HG02759 (cell line): ENCODE results near the gene RNF43.
"Not testable (repeated sequence)": the region's sequence is repeated elsewhere in the genome, so short reads cannot be mapped to it uniquely, and the experiment has no call there.

Experiments
- ATAC-seq: cut with Tn5 transposase; IDR thresholded peaks from one replicate; pipeline ENCODE4 v1.9.1; 2021; ENCODE audit warnings: mild to moderate bottlenecking, moderate library complexity; ENCODE audit not compliant: unreplicated experiment

Gene RNF43

GRCh38 chr17:58410714-58411407 lies 6.5 kb downstream of the RNF43 start:
- no peak for ATAC-seq

DNA sequence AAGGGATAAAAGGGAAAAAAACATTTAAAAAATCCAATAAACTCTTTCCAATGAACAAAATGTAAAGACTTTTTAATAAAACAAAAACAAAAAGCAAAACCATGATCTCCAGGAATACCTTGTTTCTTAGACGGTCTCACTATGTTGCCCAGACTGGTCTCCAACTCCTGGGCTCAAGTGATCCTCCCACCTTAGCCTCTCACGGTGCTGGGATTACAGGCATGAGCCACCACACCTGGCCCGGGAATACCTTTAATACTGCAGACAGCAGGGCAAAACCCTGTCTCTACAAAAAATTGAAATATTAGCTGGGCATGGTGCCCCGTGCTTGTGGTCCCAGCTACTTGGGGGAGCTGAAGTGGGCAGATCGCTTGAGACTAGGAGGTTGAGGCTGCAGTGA lies 7.9 kb downstream of the RNF43 start:
- ATAC-seq, result no peak

DNA sequence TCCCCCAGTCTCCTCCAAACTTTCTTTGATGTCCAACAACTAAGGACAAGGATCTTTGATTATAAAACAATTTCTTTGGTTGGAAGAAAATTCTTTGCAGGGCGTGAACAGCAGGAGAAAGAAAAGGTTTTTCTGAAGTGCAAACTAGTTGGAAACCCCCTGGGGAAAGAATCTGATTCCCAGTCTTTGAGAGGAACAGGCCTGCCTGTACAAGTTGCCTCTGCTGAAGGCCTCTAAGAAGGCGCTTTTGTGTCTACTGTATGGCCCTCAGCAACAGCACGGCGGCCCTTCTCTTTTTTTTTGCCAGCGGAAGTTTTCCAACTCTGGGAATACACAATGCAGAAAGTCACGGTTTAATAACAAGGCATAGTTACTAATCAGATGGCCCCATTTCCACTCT lies 14.0 kb downstream of the RNF43 start:
- ATAC-seq, result no peak

DNA sequence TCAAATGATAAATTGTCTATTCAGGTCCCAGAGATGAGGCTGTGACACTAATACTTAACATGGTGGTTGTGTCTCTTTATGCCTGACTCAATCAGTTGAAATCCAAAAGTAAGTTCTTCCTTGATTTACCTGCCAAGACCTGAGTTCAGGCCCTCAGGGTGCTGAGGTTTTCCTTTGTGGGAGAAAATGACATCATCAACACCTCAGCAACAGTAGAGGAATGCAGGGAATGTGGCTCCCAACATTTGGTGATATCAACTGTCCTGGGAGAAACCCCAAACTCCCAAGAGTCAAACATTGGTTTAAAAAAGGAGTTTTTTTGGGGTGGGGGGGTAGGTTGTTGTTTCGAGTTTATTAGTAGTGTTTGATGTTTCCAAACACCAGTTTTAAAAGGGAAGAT lies 14.7 kb downstream of the RNF43 start:
- no peak for ATAC-seq

GRCh38 chr17:58402047-58402446 lies 15.3 kb downstream of the RNF43 start:
- no peak for ATAC-seq

- ATAC-seq, result no peak
These were observed 16.0 kb downstream of the RNF43 start for GRCh38 chr17:58401287-58401686.

DNA sequence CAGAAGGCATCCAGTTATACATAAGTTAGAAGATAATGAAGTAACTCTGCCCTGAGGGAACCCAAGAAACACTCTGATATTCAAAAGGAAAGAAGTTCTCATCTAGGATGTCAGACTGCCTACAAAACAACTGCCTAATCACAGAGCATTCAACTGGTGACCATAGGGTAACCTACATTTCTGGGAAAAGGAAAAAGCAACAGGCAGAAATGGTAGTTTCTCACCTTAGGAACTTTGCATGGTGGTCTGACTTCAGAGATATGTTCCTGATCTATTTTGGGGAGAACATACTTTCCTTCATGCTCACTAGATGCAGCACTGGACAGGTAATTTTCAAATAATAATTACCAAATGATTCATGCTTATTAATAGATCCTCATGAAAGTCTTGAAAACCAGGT lies 16.5 kb downstream of the RNF43 start:
- ATAC-seq, result no peak

DNA sequence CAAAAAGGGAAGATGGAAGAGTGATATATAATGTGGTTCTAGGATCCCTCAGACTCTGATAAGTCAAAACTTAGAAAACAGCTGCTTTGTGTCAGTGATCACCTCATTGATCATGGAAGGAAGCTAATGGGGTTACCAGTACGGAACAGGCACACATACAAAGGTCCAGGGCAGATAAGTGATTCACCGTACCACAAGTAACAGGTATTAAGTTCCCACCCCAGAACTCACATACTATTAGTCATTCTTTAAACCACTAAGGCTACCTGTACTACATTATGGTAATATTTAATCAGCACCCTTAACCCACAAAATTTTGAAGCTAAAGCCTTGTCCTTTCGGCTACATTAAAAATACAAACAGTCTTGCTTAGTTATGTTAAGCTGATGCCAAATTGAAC lies 17.4 kb downstream of the RNF43 start:
- no peak for ATAC-seq

GRCh38 chr17:58398574-58399266 lies 18.6 kb downstream of the RNF43 start:
- no peak for ATAC-seq

GRCh38 chr17:58397421-58397820 lies 19.9 kb downstream of the RNF43 start:
- not testable (repeated sequence) for ATAC-seq

DNA sequence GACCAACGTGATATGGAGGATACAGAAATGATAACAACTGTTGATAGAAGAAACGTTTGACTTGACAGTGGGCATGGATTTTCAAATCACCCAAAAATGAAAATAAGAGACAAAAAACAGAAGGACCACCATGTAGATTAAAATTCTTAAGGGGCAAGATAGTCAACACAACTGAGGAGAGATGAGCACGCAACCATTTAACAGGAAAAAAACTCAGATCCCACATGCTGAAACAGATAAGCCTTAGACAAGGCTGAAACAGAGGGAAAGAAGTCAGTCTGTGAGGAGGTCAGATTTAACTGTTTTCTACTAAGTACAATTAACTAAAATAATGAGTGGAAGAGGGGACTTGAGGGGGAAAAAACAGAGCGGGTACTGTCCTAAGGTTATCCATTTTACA lies 21.2 kb downstream of the RNF43 start:
- ATAC-seq, result no peak

DNA sequence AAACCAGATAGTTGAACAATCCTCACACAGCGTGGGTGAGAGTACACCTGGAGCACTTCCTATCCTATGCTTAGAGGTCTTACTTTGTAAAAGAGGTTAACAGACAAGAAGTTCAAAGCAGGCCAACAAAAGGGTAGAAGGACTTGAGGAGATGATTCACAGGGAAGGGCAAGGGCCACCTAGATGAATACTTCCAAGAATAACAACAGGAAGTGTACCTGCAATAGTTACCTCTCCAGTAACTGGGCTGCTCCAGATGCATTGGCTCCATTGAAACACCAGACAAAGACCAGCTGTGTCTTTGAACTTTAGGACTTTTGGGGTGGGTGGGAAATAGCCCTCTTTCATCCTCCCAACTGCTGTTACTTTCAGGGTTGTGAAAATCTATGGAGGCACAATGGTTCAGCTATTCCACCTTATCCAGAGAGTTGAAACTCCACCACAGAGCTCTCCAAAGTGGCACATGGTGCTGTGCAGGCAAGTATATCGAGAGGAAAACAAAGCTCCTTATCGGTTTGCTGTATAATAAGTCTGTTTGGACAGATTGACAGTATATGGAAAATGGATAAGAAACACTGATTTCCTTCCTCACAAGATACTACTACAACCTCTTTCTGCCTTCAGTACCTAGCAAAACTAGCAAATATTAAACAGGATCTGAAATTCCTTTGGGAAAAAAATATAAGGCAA lies 22.7 kb downstream of the RNF43 start:
- ATAC-seq, result no peak

GRCh38 chr17:58391302-58391984 lies 25.9 kb downstream of the RNF43 start:
- ATAC-seq, result no peak

- ATAC-seq, result no peak
These were observed 26.4 kb downstream of the RNF43 start for GRCh38 chr17:58390884-58391283.

- ATAC-seq, result no peak
These were observed 28.8 kb downstream of the RNF43 start for GRCh38 chr17:58388302-58389190.

DNA sequence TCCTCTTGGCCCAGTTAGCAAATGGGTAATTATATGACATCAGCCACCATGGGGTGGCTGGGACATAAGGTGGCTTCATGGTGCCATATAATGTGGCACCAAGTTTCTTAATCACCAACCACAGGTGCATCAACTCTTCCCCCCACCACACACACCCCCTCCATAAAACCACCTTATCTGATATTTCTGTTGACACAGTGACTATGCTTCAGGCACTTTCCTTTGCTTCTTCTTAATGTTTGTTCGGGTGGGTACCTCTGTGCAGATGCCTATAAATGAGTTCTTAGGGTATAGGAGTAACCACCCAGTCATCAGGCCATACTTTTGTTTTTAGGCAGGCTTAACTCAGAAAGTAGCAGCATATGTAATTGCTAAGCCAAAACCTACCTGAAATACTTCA lies 29.5 kb downstream of the RNF43 start:
- no peak for ATAC-seq

- ATAC-seq, result no peak
These were observed 30.6 kb downstream of the RNF43 start for GRCh38 chr17:58386708-58387107.

GRCh38 chr17:58385359-58385899 lies 31.9 kb downstream of the RNF43 start:
- ATAC-seq, result no peak

GRCh38 chr17:58384897-58385296 lies 32.4 kb downstream of the RNF43 start:
- no peak for ATAC-seq

DNA sequence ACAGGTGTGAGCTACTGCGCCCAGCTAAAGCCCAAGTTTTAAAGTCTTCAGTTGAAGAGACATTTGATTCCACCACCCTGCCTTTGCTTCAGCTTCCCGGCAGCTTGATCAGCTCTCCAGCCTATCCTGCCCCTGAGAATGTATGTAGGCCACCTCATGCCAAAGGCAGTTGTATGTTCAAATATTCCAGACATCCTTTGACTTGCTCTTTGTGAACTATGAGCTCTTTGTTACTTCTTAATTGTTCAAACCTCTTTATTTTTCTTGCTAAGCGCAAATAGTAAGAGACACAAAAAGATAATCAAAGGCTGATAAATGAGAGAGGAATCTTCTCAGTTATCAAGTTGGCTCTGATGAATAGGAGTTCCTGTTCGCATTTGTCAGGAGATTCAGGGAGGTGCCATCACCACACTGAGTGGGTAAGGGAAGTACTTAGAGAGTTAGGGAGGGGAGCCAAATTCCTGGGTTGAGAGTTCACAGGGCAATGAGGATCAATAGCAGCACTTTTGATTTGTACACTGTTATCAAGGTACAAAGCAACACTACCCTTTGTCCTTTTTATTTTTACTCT lies 33.4 kb downstream of the RNF43 start:
- no peak for ATAC-seq
